Astrocyte of the cerebellum (primary cell): ENCODE data around the gene STAMBPL1.

Experiments
- DNase-seq: peaks from one replicate; pipeline ENCODE4 v3.0.0-alpha.2; 2011; ENCODE audit warnings: low read depth
- H3K4me3 ChIP-seq: 2 replicates; pipeline ENCODE4 v1.5.1; 2011; ENCODE audit warnings: mild to moderate bottlenecking, low read depth, low read length, moderate library complexity
- CTCF ChIP-seq: IDR thresholded peaks from 2 replicates; pipeline ENCODE4 v1.5.1; 2012; ENCODE audit warnings: low read length, low read depth, moderate library complexity, mild to moderate bottlenecking; ENCODE audit errors: missing control alignments
- in situ Hi-C: cut with HindIII; loops from 2 replicates; pipeline ENCODE4 v1.10.0; 2017; ENCODE audit warnings: low sequenced_read_pairs

The STAMBPL1 gene

GRCh38 chr10:88913127-88913526 is 33.1 kb downstream of the STAMBPL1 start:
- in situ Hi-C loops, result no loop called here

DNA sequence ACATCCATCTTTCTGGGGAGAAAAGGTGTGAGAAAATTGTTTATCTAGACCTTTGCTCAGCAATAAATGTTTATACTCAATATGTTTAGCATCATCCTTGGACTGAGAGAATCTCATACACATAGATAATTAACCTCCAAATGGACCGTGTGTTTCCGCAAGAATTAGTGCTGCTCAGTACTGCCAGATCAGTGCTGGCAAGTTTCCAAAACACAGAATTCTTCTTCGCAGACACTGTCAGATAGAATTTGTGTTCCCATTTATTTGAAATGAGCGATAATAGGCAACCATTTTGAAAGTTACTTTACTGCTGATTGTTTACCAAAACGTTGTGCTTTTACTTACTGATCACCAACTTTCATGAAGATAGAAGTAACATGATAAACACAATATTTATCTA is 33.7 kb downstream of the STAMBPL1 start:
- no peak for TF ChIP-seq CTCF
- DNase-seq, result no peak
- in situ Hi-C loops, result no loop called here
- H3K4me3 ChIP-seq, result no peak overlapping the region

More at GRCh38 chr10:88913127-88913526, 33.1 kb downstream of the STAMBPL1 start:
- no peak for TF ChIP-seq CTCF
- no peak for DNase-seq
- no peak overlapping the region for H3K4me3 ChIP-seq

GRCh38 chr10:88915781-88916180 is 35.7 kb downstream of the STAMBPL1 start:
- in situ Hi-C loops, result no loop called here
- no peak overlapping the region for H3K4me3 ChIP-seq
- DNase-seq, result no peak
- TF ChIP-seq CTCF, result no peak

- TF ChIP-seq CTCF, result no peak
- DNase-seq, result no peak
- in situ Hi-C loops, result no loop called here
- H3K4me3 ChIP-seq, result no peak overlapping the region
These were observed 36.2 kb downstream of the STAMBPL1 start for GRCh38 chr10:88916231-88916630.

DNA sequence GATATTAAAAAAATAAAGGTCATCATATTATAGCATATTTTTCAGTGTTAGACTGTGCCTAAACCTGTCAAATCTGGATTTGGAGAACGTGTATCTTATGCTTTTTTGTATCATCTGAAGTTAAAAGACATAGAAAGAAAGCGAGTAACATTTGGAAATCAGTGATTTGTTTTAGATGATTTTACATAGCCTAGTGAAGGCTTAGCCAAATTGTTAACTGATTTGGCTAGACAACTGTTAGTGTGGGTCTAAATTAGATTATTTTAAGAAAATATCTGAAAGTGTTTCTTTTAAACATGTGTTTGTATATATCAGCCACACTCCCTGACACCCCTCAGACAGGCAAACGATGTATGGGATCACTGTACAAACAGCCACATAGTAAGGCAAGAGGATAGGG is 36.9 kb downstream of the STAMBPL1 start:
- DNase-seq, result no peak
- in situ Hi-C loops, result no loop called here
- no peak overlapping the region for H3K4me3 ChIP-seq
- no peak for TF ChIP-seq CTCF

DNA sequence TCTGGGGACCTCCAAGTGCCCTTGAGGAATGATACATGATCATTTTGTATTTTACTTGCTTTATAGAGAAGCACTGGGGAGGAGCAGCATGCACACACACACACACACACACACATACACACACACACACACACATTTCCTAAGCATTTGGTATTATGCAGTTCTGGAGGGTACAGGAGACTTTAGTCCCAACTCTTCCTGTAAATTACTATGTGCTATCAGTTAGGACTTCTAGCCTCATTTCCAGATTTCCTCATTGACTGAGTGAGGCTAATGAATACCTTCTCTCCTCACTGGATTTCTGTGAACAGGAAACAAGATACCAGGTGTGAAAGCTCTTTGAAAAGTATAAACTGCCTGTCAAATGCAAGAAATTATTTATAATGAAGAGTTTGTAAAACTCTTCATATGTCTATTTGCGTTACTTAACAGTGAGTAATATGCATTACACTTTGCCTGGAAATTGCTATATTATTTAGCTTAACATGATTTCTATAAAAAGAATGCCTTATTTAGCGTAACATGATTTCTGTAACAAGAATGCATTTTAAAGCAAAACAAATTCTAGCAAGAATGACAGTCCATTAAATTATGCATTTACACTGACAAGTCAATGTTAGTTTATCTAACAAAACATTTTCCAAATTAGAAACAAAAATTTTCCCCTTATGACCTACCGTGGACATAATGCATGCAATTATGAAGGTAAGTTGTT is 38.3 kb downstream of the STAMBPL1 start:
- in situ Hi-C loops, result no loop called here
- H3K4me3 ChIP-seq, result no peak overlapping the region
- no peak for TF ChIP-seq CTCF
- no peak for DNase-seq
